Epithelial cell of esophagus (primary cell): ENCODE results near the gene TMEM179B.

Experiments
- DNase-seq: peaks from one replicate; pipeline ENCODE4 v3.0.0; 2010; ENCODE audit warnings: low read depth
- H3K4me3 ChIP-seq: 2 replicates; pipeline ENCODE4 v1.5.1; 2011; ENCODE audit warnings: mild to moderate bottlenecking, low read length, control low read depth
- CTCF ChIP-seq: IDR thresholded peaks from 2 replicates; pipeline ENCODE4 v1.5.1; 2011; ENCODE audit warnings: low read depth, mild to moderate bottlenecking, low read length, control low read depth, inconsistent platforms; ENCODE audit not compliant: insufficient read depth; ENCODE audit errors: missing control alignments

TMEM179B gene

GRCh38 chr11:62804310-62805075 is 17.3 kb downstream of the TMEM179B start:
- peak; percentile 62 for DNase-seq
- peak overlapping the region; percentile 89 for H3K4me3 ChIP-seq
- TF ChIP-seq CTCF: no peak

- peak; percentile 94 for DNase-seq
- peak; percentile 27 for TF ChIP-seq CTCF
- peak within 1 kb of the TSS; percentile 89 for H3K4me3 ChIP-seq
These were observed 18.1 kb downstream of the TMEM179B start, which contains the start of gene NXF1 for GRCh38 chr11:62805076-62805892. Gene NXF1 (minus strand): TSS chr11:62805440. CDS start chr11:62805356, 84 bp downstream.

GRCh38 chr11:62805961-62806441 is 18.8 kb downstream of the TMEM179B start:
- H3K4me3 ChIP-seq: peak overlapping the region; percentile 89
- DNase-seq: peak; percentile 54
- no peak for TF ChIP-seq CTCF

- DNase-seq: peak; percentile 81
- no peak for TF ChIP-seq CTCF
- no peak overlapping the region for H3K4me3 ChIP-seq
These were observed 19.5 kb downstream of the TMEM179B start for GRCh38 chr11:62806611-62807121.

GRCh38 chr11:62810748-62811147 is 23.5 kb downstream of the TMEM179B start:
- TF ChIP-seq CTCF: no peak
- no peak for DNase-seq

GRCh38 chr11:62811659-62812058 is 24.5 kb downstream of the TMEM179B start:
- no peak for TF ChIP-seq CTCF
- no peak for DNase-seq
- no peak overlapping the region for H3K4me3 ChIP-seq

More at GRCh38 chr11:62810748-62811147, 23.5 kb downstream of the TMEM179B start:
- H3K4me3 ChIP-seq: no peak overlapping the region
